Measurements from ENCODE around the gene PSME3IP1.

PSME3IP1 gene

GRCh38 chr16:57148481-57148880, 37.4 kb downstream of the PSME3IP1 start:
- Histone ChIP-seq H3K4me1 (ENCODE audit: insufficient read depth, insufficient read length) (peaks cover 33% of the 10 kb centered on the region), H3K9ac (ENCODE audit: insufficient read length, low read depth) (no peak overlapping the region)

GRCh38 chr16:57147381-57148221, 38.2 kb downstream of the PSME3IP1 start:
- H3K9me3 ChIP-seq (ENCODE audit: insufficient read depth, low read length) = no peaks in the 10 kb centered on the region
- H3K4me1 ChIP-seq (ENCODE audit: insufficient read depth, insufficient read length) = peaks cover 33% of the 10 kb centered on the region
- no peak overlapping the region for H3K9ac ChIP-seq (ENCODE audit: insufficient read length, low read depth)
- H3K36me3 ChIP-seq (ENCODE audit: insufficient read depth, insufficient read length, low read length) = peaks cover 36% of the 10 kb centered on the region
- no peaks in the 10 kb centered on the region for H3K27me3 ChIP-seq (ENCODE audit: insufficient read depth, insufficient read length)
- peak; percentile 43 for DNase-seq (ENCODE audit: low read depth, low spot score)
- TF ChIP-seq ZNF274 (IDR thresholded peaks at IDR 0.05; ENCODE audit: low read depth, low read length) (no peak), YY1 (IDR thresholded peaks at IDR 0.05; ENCODE audit: insufficient read depth, insufficient read length) (no peak), SUZ12 (IDR thresholded peaks at IDR 0.05; ENCODE audit: extremely low read depth, insufficient read depth, insufficient read length) (no peak)
- H3K4me3 ChIP-seq (ENCODE audit: insufficient read length, low read depth) = no peak overlapping the region

More at GRCh38 chr16:57148481-57148880, 37.4 kb downstream of the PSME3IP1 start:
- no peaks in the 10 kb centered on the region for H3K27me3 ChIP-seq (ENCODE audit: insufficient read depth, insufficient read length)
- no peak for TF ChIP-seq YY1 (IDR thresholded peaks at IDR 0.05; ENCODE audit: insufficient read depth, insufficient read length)
- no peak for TF ChIP-seq SUZ12 (IDR thresholded peaks at IDR 0.05; ENCODE audit: extremely low read depth, insufficient read depth, insufficient read length)
- TF ChIP-seq ZNF274 (IDR thresholded peaks at IDR 0.05; ENCODE audit: low read depth, low read length) = no peak
- DNase-seq (ENCODE audit: low read depth, low spot score) = no peak
- H3K36me3 ChIP-seq (ENCODE audit: insufficient read depth, insufficient read length, low read length) = peaks cover 42% of the 10 kb centered on the region
- H3K4me3 ChIP-seq (ENCODE audit: insufficient read length, low read depth) = no peak overlapping the region
- no peaks in the 10 kb centered on the region for H3K9me3 ChIP-seq (ENCODE audit: insufficient read depth, low read length)

DNA sequence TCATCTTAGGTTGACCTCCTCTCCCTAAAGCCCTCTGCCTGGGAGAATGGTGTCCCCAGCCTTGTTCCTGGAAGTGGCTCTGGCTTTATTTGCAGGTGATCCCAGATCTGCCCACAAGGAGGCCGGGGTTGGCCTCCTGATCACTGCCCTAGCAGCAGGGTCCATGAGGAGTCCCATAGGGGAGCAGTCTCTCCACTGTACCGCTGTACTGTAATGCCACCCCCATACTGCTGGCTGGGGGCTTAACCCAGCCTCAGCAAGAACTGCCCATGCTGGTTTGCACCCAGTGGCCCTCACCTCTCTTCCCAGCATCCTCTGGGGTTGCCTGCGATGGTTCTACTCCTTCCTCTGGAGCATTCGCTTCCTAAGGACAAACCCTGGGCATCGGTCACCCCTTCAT, 39.1 kb downstream of the PSME3IP1 start:
- DNase-seq (ENCODE audit: low read depth, low spot score) = no peak
- no peaks in the 10 kb centered on the region for H3K27me3 ChIP-seq (ENCODE audit: insufficient read depth, insufficient read length)
- no peak overlapping the region for H3K9ac ChIP-seq (ENCODE audit: insufficient read length, low read depth)
- TF ChIP-seq YY1 (IDR thresholded peaks at IDR 0.05; ENCODE audit: insufficient read depth, insufficient read length) (no peak), ZNF274 (IDR thresholded peaks at IDR 0.05; ENCODE audit: low read depth, low read length) (no peak), SUZ12 (IDR thresholded peaks at IDR 0.05; ENCODE audit: extremely low read depth, insufficient read depth, insufficient read length) (no peak)
- peaks cover 27% of the 10 kb centered on the region for H3K36me3 ChIP-seq (ENCODE audit: insufficient read depth, insufficient read length, low read length)
- H3K4me1 ChIP-seq (ENCODE audit: insufficient read depth, insufficient read length) = peaks cover 32% of the 10 kb centered on the region
- no peak overlapping the region for H3K4me3 ChIP-seq (ENCODE audit: insufficient read length, low read depth)
- H3K9me3 ChIP-seq (ENCODE audit: insufficient read depth, low read length) = no peaks in the 10 kb centered on the region

DNA sequence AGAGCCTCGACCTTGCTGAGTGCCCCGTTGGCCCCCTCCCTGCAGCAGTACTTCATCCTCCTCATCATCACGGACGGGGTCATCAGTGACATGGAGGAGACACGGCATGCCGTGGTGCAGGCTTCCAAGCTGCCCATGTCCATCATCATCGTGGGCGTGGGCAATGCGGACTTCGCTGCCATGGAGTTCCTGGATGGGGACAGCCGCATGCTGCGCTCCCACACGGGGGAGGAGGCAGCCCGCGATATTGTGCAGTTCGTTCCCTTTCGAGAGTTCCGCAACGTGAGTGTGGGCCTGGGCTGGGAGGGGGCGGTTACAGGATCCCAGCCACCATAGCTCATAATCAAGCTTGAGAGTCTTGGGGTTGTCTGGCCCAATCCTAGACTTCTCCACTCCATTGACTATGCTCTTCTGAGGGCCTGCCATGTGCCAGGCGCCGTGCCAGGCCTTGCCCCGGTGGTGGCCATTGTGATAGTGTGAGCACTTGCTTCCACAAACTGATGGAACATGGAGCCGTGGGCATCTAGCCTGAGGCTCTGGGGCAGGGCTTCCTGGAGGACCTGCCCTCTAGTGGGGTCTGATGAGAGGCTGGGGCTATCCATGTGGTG, 39.7 kb downstream of the PSME3IP1 start:
- no peaks in the 10 kb centered on the region for H3K9me3 ChIP-seq (ENCODE audit: insufficient read depth, low read length)
- DNase-seq (ENCODE audit: low read depth, low spot score) = no peak
- no peaks in the 10 kb centered on the region for H3K27me3 ChIP-seq (ENCODE audit: insufficient read depth, insufficient read length)
- peaks cover 32% of the 10 kb centered on the region for H3K36me3 ChIP-seq (ENCODE audit: insufficient read depth, insufficient read length, low read length)
- H3K4me3 ChIP-seq (ENCODE audit: insufficient read length, low read depth) = no peak overlapping the region
- no peak overlapping the region for H3K9ac ChIP-seq (ENCODE audit: insufficient read length, low read depth)
- TF ChIP-seq ZNF274 (IDR thresholded peaks at IDR 0.05; ENCODE audit: low read depth, low read length) = no peak
- no peak for TF ChIP-seq SUZ12 (IDR thresholded peaks at IDR 0.05; ENCODE audit: extremely low read depth, insufficient read depth, insufficient read length)
- no peak for TF ChIP-seq YY1 (IDR thresholded peaks at IDR 0.05; ENCODE audit: insufficient read depth, insufficient read length)
- peaks cover 27% of the 10 kb centered on the region for H3K4me1 ChIP-seq (ENCODE audit: insufficient read depth, insufficient read length)

- Histone ChIP-seq H3K36me3 (ENCODE audit: insufficient read depth, insufficient read length, low read length) (peaks cover 32% of the 10 kb centered on the region), H3K4me3 (ENCODE audit: insufficient read length, low read depth) (no peak overlapping the region), H3K4me1 (ENCODE audit: insufficient read depth, insufficient read length) (peaks cover 22% of the 10 kb centered on the region), H3K27me3 (ENCODE audit: insufficient read depth, insufficient read length) (no peaks in the 10 kb centered on the region), H3K9ac (ENCODE audit: insufficient read length, low read depth) (no peak overlapping the region), H3K9me3 (ENCODE audit: insufficient read depth, low read length) (no peaks in the 10 kb centered on the region)
- DNase-seq (ENCODE audit: low read depth, low spot score) = no peak
- TF ChIP-seq YY1 (IDR thresholded peaks at IDR 0.05; ENCODE audit: insufficient read depth, insufficient read length) (no peak), ZNF274 (IDR thresholded peaks at IDR 0.05; ENCODE audit: low read depth, low read length) (no peak), SUZ12 (IDR thresholded peaks at IDR 0.05; ENCODE audit: extremely low read depth, insufficient read depth, insufficient read length) (no peak)
These were observed 40.5 kb downstream of the PSME3IP1 start for GRCh38 chr16:57145046-57146021.

DNA sequence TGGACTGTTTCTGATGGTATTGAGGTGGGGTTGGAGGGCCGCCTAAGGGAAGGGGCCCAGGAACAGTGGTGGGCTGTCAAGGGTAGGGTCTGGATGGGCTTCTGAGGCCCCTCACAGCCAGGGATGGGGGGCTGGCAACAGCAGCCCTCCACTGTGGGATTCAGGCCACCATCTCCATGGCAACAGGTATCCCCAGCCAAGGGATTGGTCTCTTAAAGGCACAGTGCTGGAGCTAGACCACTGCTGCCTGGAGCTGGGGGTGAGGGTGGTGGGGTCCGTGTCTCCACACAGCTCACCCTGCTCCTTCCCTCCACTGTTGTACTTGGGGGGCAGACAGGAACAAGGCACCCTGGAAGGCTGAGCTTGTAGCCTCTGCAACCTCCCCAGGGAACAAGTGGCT, 41.8 kb downstream of the PSME3IP1 start:
- Histone ChIP-seq H3K4me1 (ENCODE audit: insufficient read depth, insufficient read length) (peaks cover 22% of the 10 kb centered on the region), H3K27me3 (ENCODE audit: insufficient read depth, insufficient read length) (no peaks in the 10 kb centered on the region), H3K4me3 (ENCODE audit: insufficient read length, low read depth) (no peak overlapping the region), H3K9ac (ENCODE audit: insufficient read length, low read depth) (no peak overlapping the region), H3K9me3 (ENCODE audit: insufficient read depth, low read length) (no peaks in the 10 kb centered on the region), H3K36me3 (ENCODE audit: insufficient read depth, insufficient read length, low read length) (peaks cover 27% of the 10 kb centered on the region)
- DNase-seq (ENCODE audit: low read depth, low spot score) = no peak
- TF ChIP-seq ZNF274 (IDR thresholded peaks at IDR 0.05; ENCODE audit: low read depth, low read length) = no peak
- no peak for TF ChIP-seq YY1 (IDR thresholded peaks at IDR 0.05; ENCODE audit: insufficient read depth, insufficient read length)
- TF ChIP-seq SUZ12 (IDR thresholded peaks at IDR 0.05; ENCODE audit: extremely low read depth, insufficient read depth, insufficient read length) = no peak

Data from NT2/D1 (cell line).